ENCODE data around the gene SLC66A1. TPM values are rescaled to one million over a fixed set of nuclear protein-coding genes. Genes with fewer than 3 reads are reported as not detected.

The SLC66A1 gene
- total RNA-seq, 1 donor from 2014 or later: 15.3 TPM

- no peak for DNase-seq (ENCODE audit: low read depth, low spot score)
Observed at GRCh38 chr1:19376428-19377372, 64.6 kb downstream of the SLC66A1 start.

DNA sequence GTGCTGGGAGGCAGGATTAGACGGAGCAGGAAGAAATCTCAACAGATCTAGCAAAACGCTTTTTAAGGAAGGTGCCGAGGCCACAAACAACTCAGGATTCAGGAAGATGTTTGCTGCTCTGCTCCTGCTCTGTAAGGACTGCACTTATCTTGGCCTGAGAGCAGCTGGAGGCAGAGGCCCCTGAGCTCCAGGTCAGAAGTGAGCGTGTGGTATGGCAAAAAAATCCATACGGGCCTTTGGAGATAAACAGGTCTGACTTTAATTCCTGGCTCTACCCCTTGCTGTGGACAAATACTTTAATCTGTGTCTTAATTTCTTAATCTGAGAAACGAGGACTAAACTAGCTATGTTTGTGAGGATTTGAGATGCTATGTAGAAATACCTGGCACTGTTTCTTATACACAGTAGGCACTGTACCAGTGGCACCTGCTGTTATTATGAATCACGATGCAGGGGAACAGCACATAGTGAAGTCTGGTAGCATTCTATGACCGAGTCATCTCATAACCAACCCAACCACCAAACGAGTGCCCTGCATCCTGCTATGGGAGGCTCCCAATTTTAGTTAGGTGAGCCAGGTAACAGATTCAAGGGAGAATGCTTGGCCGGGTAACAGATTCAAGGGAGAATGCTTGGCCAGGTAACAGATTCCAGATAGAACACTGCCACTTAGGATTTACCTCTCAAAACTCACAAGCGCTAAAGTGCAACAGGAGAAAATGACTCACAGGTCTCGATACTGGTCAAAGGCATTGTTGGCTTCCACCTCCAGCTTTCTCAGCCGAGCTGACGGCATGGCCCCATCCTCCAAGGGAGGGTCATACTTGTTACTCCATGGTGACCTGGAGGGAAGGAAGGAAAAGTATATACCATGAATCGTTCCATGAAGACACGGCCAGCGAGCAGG lies 65.9 kb downstream of the SLC66A1 start:
- no peak for DNase-seq (ENCODE audit: low read depth, low spot score)

Other genes with a start within 250 kb of the SLC66A1 start
- 78.5 and 99.6 TPM in 2 replicates for gene UBR4, start 102.1 kb upstream of the SLC66A1 start, total RNA-seq
- 73.3 and 89.4 TPM in 2 replicates for gene EMC1, start 60.8 kb upstream of the SLC66A1 start, total RNA-seq
- 47.0 and 49.6 TPM in 2 replicates for gene MRTO4, start 60.5 kb upstream of the SLC66A1 start, total RNA-seq
- 0.11 and 0.33 TPM in 2 replicates for gene AKR7A3, start 23.6 kb upstream of the SLC66A1 start, total RNA-seq
- 42.5 and 56.3 TPM in 2 replicates for gene AKR7A2, start 182 bp upstream of the SLC66A1 start, total RNA-seq
- 113 and 132 TPM in 2 replicates for gene CAPZB, start 173.2 kb downstream of the SLC66A1 start, total RNA-seq